ENCODE data around the gene KLK14. TPM values are rescaled to one million over a fixed set of nuclear protein-coding genes. Genes with fewer than 3 reads are reported as not detected.

Gene KLK14
- total RNA-seq, 5 donors from 2014 or later (not counting 1 experiment from before 2014, with no cell fraction given): 0.42 to 0.78 (median 0.70) TPM

GRCh38 chr19:51064534-51065220, 18.0 kb downstream of the KLK14 start, which contains the start of gene KLK13:
KLK13 (minus strand) TSS chr19:51065092; CDS start chr19:51065067, 25 bp downstream.
- DNase-seq: no peak
- Mint-ChIP-seq H3K4me3 (peak within 1 kb of the TSS in 2 of 3 donors; percentile 52 to 72), H3K36me3 (no peaks in the 10 kb centered on the region), H3K4me1 (peaks cover 0 to 5% (median 2%) of the 10 kb centered on the region in 3 donors), H3K27ac (no peak within 1 kb of the TSS), H3K27me3 (peaks cover 48 to 53% of the 10 kb centered on the region in 2 donors), H3K9me3 (peaks cover 0 to 14% (median 0%) of the 10 kb centered on the region in 3 donors)
- WGBS (ENCODE audit: insufficient coverage): 12% methylated on average over 13 of the region's 38 CpGs
- H3K9me3 ChIP-seq: no peaks in the 10 kb centered on the region
- CTCF ChIA-PET: no interaction called here
- H3K27me3 ChIP-seq (replicated peaks in 1 of 2; ENCODE audit: control insufficient read depth in 2 of 2, extremely low read depth in 1 of 2, insufficient read depth in 2 of 2, low read length in 1 of 2): peaks cover 4 to 49% of the 10 kb centered on the region in 2 experiments
- POLR2A ChIA-PET: no interaction called here
- no peak within 1 kb of the TSS for H3K27ac ChIP-seq (ENCODE audit: low read length)
- H3K4me1 ChIP-seq (ENCODE audit: control insufficient read depth in 1 of 2, extremely low read depth in 1 of 2, insufficient read depth in 2 of 2, low read length in 2 of 2): peaks cover 0 to 10% of the 10 kb centered on the region in 2 experiments
- no peak for ATAC-seq (replicated peaks in 1 of 4)
- H3K4me3 ChIP-seq (ENCODE audit: control insufficient read depth in 1 of 2, extremely low read depth in 1 of 2, low read length in 1 of 2): peak within 1 kb of the TSS; percentile 10 to 40
- no peaks in the 10 kb centered on the region for H3K36me3 ChIP-seq (ENCODE audit: control insufficient read depth in 2 of 2, extremely low read depth in 1 of 2, insufficient read depth in 1 of 2, low read length in 1 of 2)

DNA sequence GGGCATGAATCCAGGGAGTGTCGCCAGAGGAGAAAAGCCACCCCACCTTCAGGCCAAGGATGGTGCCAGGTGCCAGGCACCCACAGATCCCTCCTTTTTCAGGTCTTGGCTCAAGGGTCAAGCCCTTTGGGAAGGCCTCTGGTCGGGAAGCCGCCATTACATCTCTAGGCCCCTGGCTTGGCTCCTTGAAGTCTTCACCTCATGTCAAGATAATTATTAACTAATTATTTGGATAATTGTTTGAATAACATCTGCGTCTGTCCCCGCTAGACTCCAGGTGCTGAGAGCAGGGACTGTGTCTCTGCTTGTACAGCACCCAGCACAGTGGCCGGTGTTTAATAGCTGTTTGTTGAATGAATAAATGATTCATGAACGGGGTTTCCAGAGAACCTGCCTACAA, 19.0 kb downstream of the KLK14 start:
- 69% methylated on average over 5 of the region's 7 CpGs for WGBS (ENCODE audit: insufficient coverage)

DNA sequence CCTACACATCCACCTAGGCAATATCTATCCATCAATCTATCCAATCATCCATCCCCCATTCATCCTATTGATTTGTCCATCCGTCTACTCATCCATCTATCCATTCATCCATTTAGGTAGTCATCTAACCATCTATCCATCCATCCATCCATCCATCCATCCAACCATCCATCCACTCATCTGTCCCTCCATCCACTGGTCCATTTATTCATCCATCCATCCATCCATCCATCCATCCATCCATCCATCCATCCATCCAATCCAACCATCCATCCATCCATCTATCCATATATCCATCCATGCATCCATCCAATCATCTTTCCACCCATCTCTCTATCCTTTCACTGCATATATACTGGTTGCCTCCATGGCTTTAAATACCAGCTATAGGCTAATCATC, 21.7 kb downstream of the KLK14 start:
- no peaks in the 10 kb centered on the region for H3K36me3 ChIP-seq (ENCODE audit: control insufficient read depth in 2 of 2, extremely low read depth in 1 of 2, insufficient read depth in 1 of 2, low read length in 1 of 2)
- no peaks in the 10 kb centered on the region for H3K9me3 ChIP-seq
- H3K4me1 ChIP-seq (ENCODE audit: control insufficient read depth in 1 of 2, extremely low read depth in 1 of 2, insufficient read depth in 2 of 2, low read length in 2 of 2): peaks cover 0 to 10% of the 10 kb centered on the region in 2 experiments
- Mint-ChIP-seq H3K27me3 (peaks cover 39 to 47% of the 10 kb centered on the region in 2 donors), H3K36me3 (no peaks in the 10 kb centered on the region), H3K27ac (no peak overlapping the region), H3K4me1 (peaks cover 0 to 4% (median 2%) of the 10 kb centered on the region in 3 donors), H3K9me3 (peaks cover 0 to 9% (median 0%) of the 10 kb centered on the region in 3 donors), H3K4me3 (no peak overlapping the region)
- CTCF ChIA-PET: interaction anchor here in 1 of 2 donors (0.6 kb wide), 1 partner anchor 27 kb away, joined by 3 read pairs; no protein-coding TSS in a partner anchor
- peaks cover 4 to 40% of the 10 kb centered on the region in 2 experiments for H3K27me3 ChIP-seq (replicated peaks in 1 of 2; ENCODE audit: control insufficient read depth in 2 of 2, extremely low read depth in 1 of 2, insufficient read depth in 2 of 2, low read length in 1 of 2)
- 0% methylated on average over 1 of the region's 1 CpG for whole genome bisulfite sequencing (ENCODE audit: insufficient coverage)
- DNase-seq (no peak), ATAC-seq (replicated peaks in 1 of 4) (no peak)
- H3K27ac ChIP-seq (ENCODE audit: low read length): no peak overlapping the region
- H3K4me3 ChIP-seq (ENCODE audit: control insufficient read depth in 1 of 2, extremely low read depth in 1 of 2, low read length in 1 of 2): no peak overlapping the region
- POLR2A ChIA-PET: no interaction called here

More for the DNA sequence above, 19.0 kb downstream of the KLK14 start:
- Mint-ChIP-seq H3K4me3 (peak overlapping the region in 1 of 3 donors; percentile 33), H3K27me3 (peaks cover 51 to 56% of the 10 kb centered on the region in 2 donors), H3K36me3 (no peaks in the 10 kb centered on the region), H3K9me3 (peaks cover 0 to 14% (median 0%) of the 10 kb centered on the region in 3 donors), H3K4me1 (peaks cover 0 to 5% (median 2%) of the 10 kb centered on the region in 3 donors), H3K27ac (no peak overlapping the region)
- peaks cover 0 to 10% of the 10 kb centered on the region in 2 experiments for H3K4me1 ChIP-seq (ENCODE audit: control insufficient read depth in 1 of 2, extremely low read depth in 1 of 2, insufficient read depth in 2 of 2, low read length in 2 of 2)
- POLR2A ChIA-PET: no interaction called here
- CTCF ChIA-PET: no interaction called here
- H3K36me3 ChIP-seq (ENCODE audit: control insufficient read depth in 2 of 2, extremely low read depth in 1 of 2, insufficient read depth in 1 of 2, low read length in 1 of 2): no peaks in the 10 kb centered on the region
- peaks cover 4 to 48% of the 10 kb centered on the region in 2 experiments for H3K27me3 ChIP-seq (replicated peaks in 1 of 2; ENCODE audit: control insufficient read depth in 2 of 2, extremely low read depth in 1 of 2, insufficient read depth in 2 of 2, low read length in 1 of 2)
- DNase-seq (no peak), ATAC-seq (replicated peaks in 1 of 4) (no peak)
- H3K27ac ChIP-seq (ENCODE audit: low read length): no peak overlapping the region
- no peak overlapping the region for H3K4me3 ChIP-seq (ENCODE audit: control insufficient read depth in 1 of 2, extremely low read depth in 1 of 2, low read length in 1 of 2)
- no peaks in the 10 kb centered on the region for H3K9me3 ChIP-seq

DNA sequence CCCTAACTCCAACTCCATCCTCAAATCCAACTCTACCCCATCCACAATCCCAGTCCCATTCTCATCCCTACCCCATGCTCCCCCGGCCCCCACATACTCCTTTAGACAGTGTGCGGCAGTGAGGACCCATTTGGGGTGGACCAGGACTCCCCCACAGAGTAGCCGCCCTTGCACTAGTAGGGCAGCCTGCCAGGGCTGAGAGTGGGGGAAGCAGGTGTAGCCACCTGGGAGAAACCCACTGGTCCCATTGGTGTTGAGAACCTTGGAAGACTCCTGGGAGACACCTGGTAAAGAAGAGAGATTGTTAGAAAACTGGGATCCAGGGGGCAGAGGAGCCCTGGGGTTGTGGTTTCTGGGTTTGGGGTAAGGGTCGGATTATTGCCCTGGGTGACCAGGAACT, 22.4 kb downstream of the KLK14 start:
- H3K9me3 ChIP-seq: no peaks in the 10 kb centered on the region
- H3K27me3 Mint-ChIP-seq: peaks cover 39 to 44% of the 10 kb centered on the region in 2 donors
- WGBS (ENCODE audit: insufficient coverage): 42% methylated on average over 2 of the region's 4 CpGs

DNA sequence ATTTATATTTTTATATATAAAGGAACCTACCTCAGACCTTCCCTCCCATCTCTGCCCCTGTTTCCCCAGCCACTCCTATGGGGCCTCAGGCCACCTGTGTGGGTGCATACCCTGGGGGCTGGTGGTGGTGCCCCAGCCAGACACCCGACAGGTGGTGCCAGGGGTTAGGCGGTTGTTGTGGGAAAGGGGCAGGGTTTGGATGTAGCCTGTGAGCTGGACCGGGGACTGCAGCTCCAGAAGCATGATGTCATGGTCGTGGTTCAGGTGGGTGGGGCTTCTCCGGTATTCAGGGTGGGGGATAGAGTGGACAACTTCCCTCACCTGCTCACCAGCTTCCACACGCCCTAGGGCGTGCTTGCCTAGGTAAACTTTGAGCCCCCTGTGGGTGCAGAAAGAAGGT, 23.0 kb downstream of the KLK14 start:
- Mint-ChIP-seq H3K4me1 (no peaks in the 10 kb centered on the region), H3K27me3 (peaks cover 42 to 47% of the 10 kb centered on the region in 2 donors), H3K9me3 (peaks cover 0 to 9% (median 0%) of the 10 kb centered on the region in 3 donors), H3K36me3 (no peaks in the 10 kb centered on the region), H3K27ac (no peak overlapping the region), H3K4me3 (no peak overlapping the region)
- DNase-seq (no peak), ATAC-seq (replicated peaks in 1 of 4) (no peak)
- WGBS (ENCODE audit: insufficient coverage): 64% methylated on average over 2 of the region's 7 CpGs
- peaks cover 4 to 31% of the 10 kb centered on the region in 2 experiments for H3K27me3 ChIP-seq (replicated peaks in 1 of 2; ENCODE audit: control insufficient read depth in 2 of 2, extremely low read depth in 1 of 2, insufficient read depth in 2 of 2, low read length in 1 of 2)
- no peaks in the 10 kb centered on the region for H3K36me3 ChIP-seq (ENCODE audit: control insufficient read depth in 2 of 2, extremely low read depth in 1 of 2, insufficient read depth in 1 of 2, low read length in 1 of 2)
- no peak overlapping the region for H3K27ac ChIP-seq (ENCODE audit: low read length)
- ChIA-PET CTCF (no interaction called here), POLR2A (no interaction called here)
- H3K4me1 ChIP-seq (ENCODE audit: control insufficient read depth in 1 of 2, extremely low read depth in 1 of 2, insufficient read depth in 2 of 2, low read length in 2 of 2): peaks cover 0 to 3% of the 10 kb centered on the region in 2 experiments
- H3K9me3 ChIP-seq: no peaks in the 10 kb centered on the region
- H3K4me3 ChIP-seq (ENCODE audit: control insufficient read depth in 1 of 2, extremely low read depth in 1 of 2, low read length in 1 of 2): no peak overlapping the region

More for the DNA sequence above, 22.4 kb downstream of the KLK14 start:
- ATAC-seq (replicated peaks in 1 of 4) (no peak), DNase-seq (no peak)
- H3K36me3 ChIP-seq (ENCODE audit: control insufficient read depth in 2 of 2, extremely low read depth in 1 of 2, insufficient read depth in 1 of 2, low read length in 1 of 2): no peaks in the 10 kb centered on the region
- ChIA-PET POLR2A (no interaction called here), CTCF (no interaction called here)
- H3K9me3 Mint-ChIP-seq: peaks cover 0 to 9% (median 0%) of the 10 kb centered on the region in 3 donors
- no peak overlapping the region for H3K27ac ChIP-seq (ENCODE audit: low read length)
- no peaks in the 10 kb centered on the region for H3K36me3 Mint-ChIP-seq
- no peak overlapping the region for H3K27ac Mint-ChIP-seq
- H3K4me3 ChIP-seq (ENCODE audit: control insufficient read depth in 1 of 2, extremely low read depth in 1 of 2, low read length in 1 of 2): no peak overlapping the region
- H3K4me3 Mint-ChIP-seq: no peak overlapping the region
- H3K27me3 ChIP-seq (replicated peaks in 1 of 2; ENCODE audit: control insufficient read depth in 2 of 2, extremely low read depth in 1 of 2, insufficient read depth in 2 of 2, low read length in 1 of 2): peaks cover 4 to 33% of the 10 kb centered on the region in 2 experiments
- H3K4me1 ChIP-seq (ENCODE audit: control insufficient read depth in 1 of 2, extremely low read depth in 1 of 2, insufficient read depth in 2 of 2, low read length in 2 of 2): peaks cover 0 to 9% of the 10 kb centered on the region in 2 experiments
- H3K4me1 Mint-ChIP-seq: peaks cover 0 to 2% (median 1%) of the 10 kb centered on the region in 3 donors

DNA sequence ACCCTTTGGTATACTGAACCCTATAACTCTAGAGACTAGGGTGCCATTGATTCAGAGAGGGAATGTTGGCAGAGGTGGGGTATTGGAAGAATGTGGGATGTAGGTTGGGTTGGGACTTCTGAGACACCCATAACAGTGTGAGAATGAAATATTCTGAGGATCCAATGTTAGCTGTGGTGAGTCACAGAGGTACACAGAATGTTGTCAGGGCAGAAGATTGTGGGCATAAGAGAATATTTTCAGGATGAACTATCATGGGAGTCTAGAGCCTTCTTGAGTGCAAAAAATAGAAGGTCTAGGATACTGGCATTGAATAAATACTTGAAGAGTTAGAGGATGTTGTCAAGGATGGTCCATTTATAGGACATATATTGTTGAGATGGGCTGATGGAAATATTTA, 26.8 kb downstream of the KLK14 start:
- Histone ChIP-seq H3K27me3 (replicated peaks in 1 of 2; ENCODE audit: control insufficient read depth in 2 of 2, extremely low read depth in 1 of 2, insufficient read depth in 2 of 2, low read length in 1 of 2) (peaks cover 6 to 26% of the 10 kb centered on the region in 2 experiments), H3K4me3 (ENCODE audit: control insufficient read depth in 1 of 2, extremely low read depth in 1 of 2, low read length in 1 of 2) (no peak overlapping the region), H3K4me1 (ENCODE audit: control insufficient read depth in 1 of 2, extremely low read depth in 1 of 2, insufficient read depth in 2 of 2, low read length in 2 of 2) (no peaks in the 10 kb centered on the region), H3K27ac (ENCODE audit: low read length) (no peak overlapping the region), H3K9me3 (no peaks in the 10 kb centered on the region), H3K36me3 (ENCODE audit: control insufficient read depth in 2 of 2, extremely low read depth in 1 of 2, insufficient read depth in 1 of 2, low read length in 1 of 2) (no peaks in the 10 kb centered on the region)
- no peaks in the 10 kb centered on the region for H3K4me1 Mint-ChIP-seq
- POLR2A ChIA-PET: no interaction called here
- peaks cover 34 to 42% of the 10 kb centered on the region in 2 donors for H3K27me3 Mint-ChIP-seq
- H3K36me3 Mint-ChIP-seq: no peaks in the 10 kb centered on the region
- CTCF ChIA-PET: no interaction called here
- peaks cover 0 to under 1% (median 0%) of the 10 kb centered on the region in 3 donors for H3K9me3 Mint-ChIP-seq
- no peak overlapping the region for H3K27ac Mint-ChIP-seq
- DNase-seq (no peak), ATAC-seq (replicated peaks in 1 of 4) (no peak)
- H3K4me3 Mint-ChIP-seq: no peak overlapping the region

Data from T-cell (primary cell).